H1 (cell line): ENCODE data around the gene MRPS5. TPM values are rescaled to one million over a fixed set of nuclear protein-coding genes. Genes with fewer than 3 reads are reported as not detected.

ENCODE experiments used
- CTCF ChIA-PET: fragments of 300-600 bp; sonication (Branson Sonifier 250); formaldehyde crosslinking; loops from one replicate; lab custom pipeline; 2021; ENCODE audit not compliant: partially characterized antibody; lab: Charles Lee
- POLR2A ChIA-PET: fragments of 300-600 bp; sonication (Branson Sonifier 250); formaldehyde crosslinking; loops from one replicate; lab custom pipeline; 2021; ENCODE audit warnings: inconsistent platforms; ENCODE audit not compliant: partially characterized antibody; lab: Charles Lee
- DNase-seq, 2 experiments: peaks; one replicate each; pipeline versions ENCODE4 v3.0.0 to v3.0.0-alpha.2; 2010 to 2022; ENCODE audit warnings: low spot score in 2 of 2, low read depth in 1 of 2, mixed read lengths in 1 of 2
- FAIRE-seq: peaks from 2 replicates; lab custom pipeline; 2011; peaks lifted over from hg19 to GRCh38; lab: Jason Lieb, UNC
- H2AFZ ChIP-seq: 2 replicates; pipeline ENCODE4 v1.8.1; 2012; ENCODE audit warnings: low read length, inconsistent platforms
- H2AK5ac ChIP-seq: 2 replicates; pipeline ENCODE4 v1.6.1; 2013; ENCODE audit warnings: low read depth, low read length
- H2BK120ac ChIP-seq: replicated peaks from 2 replicates; pipeline ENCODE3; 2013; ENCODE audit warnings: low read depth, low read length, inconsistent platforms
- H2BK12ac ChIP-seq: 2 replicates; pipeline ENCODE4 v1.6.1; 2013; ENCODE audit warnings: low read depth, low read length
- H2BK15ac ChIP-seq: 2 replicates; pipeline ENCODE4 v1.6.1; 2013; ENCODE audit warnings: low read length
- H2BK20ac ChIP-seq: 2 replicates; pipeline ENCODE4 v1.6.1; 2013; ENCODE audit warnings: low read length
- H2BK5ac ChIP-seq: 2 replicates; pipeline ENCODE4 v1.6.1; 2013; ENCODE audit warnings: low read depth, low read length
- H3K14ac ChIP-seq: 2 replicates; pipeline ENCODE4 v1.6.1; 2013; ENCODE audit warnings: inconsistent platforms; ENCODE audit not compliant: insufficient read length
- H3K18ac ChIP-seq: 2 replicates; pipeline ENCODE4 v1.6.1; 2013; ENCODE audit warnings: low read length; ENCODE audit errors: extremely low read depth
- H3K23ac ChIP-seq: 2 replicates; pipeline ENCODE4 v1.6.1; 2013; ENCODE audit warnings: inconsistent platforms; ENCODE audit not compliant: insufficient read length
- H3K23me2 ChIP-seq: 2 replicates; pipeline ENCODE4 v1.6.1; 2013; ENCODE audit warnings: low read depth, low read length
- H3K27ac ChIP-seq: 2 replicates; pipeline ENCODE4 v1.6.1; 2011; ENCODE audit warnings: low read depth, low read length, inconsistent platforms
- H3K27me3 ChIP-seq, 4 experiments: replicated peaks in 1 of 4; 1 replicate in 1 of 4; 2 replicates in 3 of 4; pipeline versions ENCODE4 v1.6.1 to v1.8.1; 2011 to 2013; ENCODE audit warnings: low read length in 3 of 4, mild to moderate bottlenecking in 3 of 4, inconsistent platforms in 2 of 4, mixed read lengths in 2 of 4, moderate library complexity in 1 of 4; ENCODE audit not compliant: control insufficient read depth in 3 of 4, insufficient read depth in 3 of 4; ENCODE audit errors: extremely low read depth in 1 of 4
- H3K36me3 ChIP-seq, 4 experiments: 2 replicates each; pipeline versions ENCODE4 v1.6.1 to v1.8.1; 2011 to 2013; ENCODE audit warnings: mild to moderate bottlenecking in 4 of 4, low read length in 3 of 4, moderate library complexity in 2 of 4, control low read depth in 1 of 4, inconsistent platforms in 1 of 4; ENCODE audit not compliant: insufficient read depth in 4 of 4, control insufficient read depth in 2 of 4
- H3K4ac ChIP-seq: replicated peaks from 2 replicates; pipeline ENCODE3; 2013; ENCODE audit warnings: low read length, low read depth, mixed read lengths, inconsistent platforms; ENCODE audit not compliant: insufficient read length
- H3K4me1 ChIP-seq, 4 experiments: replicated peaks in 1 of 4; 1 replicate in 1 of 4; 2 replicates in 3 of 4; pipeline versions ENCODE4 v1.6.1 to v1.8.1; 2011 to 2013; ENCODE audit warnings: low read length in 3 of 4, inconsistent platforms in 2 of 4, mixed read lengths in 1 of 4; ENCODE audit not compliant: insufficient read depth in 4 of 4, control insufficient read depth in 3 of 4
- H3K4me2 ChIP-seq, 2 experiments: 2 replicates each; pipeline versions ENCODE4 v1.6.1 to v1.8.1; 2011 to 2013; ENCODE audit warnings: low read depth in 2 of 2, low read length in 2 of 2, control low read depth in 1 of 2, inconsistent platforms in 1 of 2, mild to moderate bottlenecking in 1 of 2; ENCODE audit not compliant: insufficient read depth in 1 of 2
- H3K4me3 ChIP-seq, 4 experiments: fragments of 200-600, 300-600 bp in 1 of 4; sonication (generic), shearing (Covaris generic), sonication (Bioruptor Twin) in 1 of 4; 2 replicates each; pipeline versions ENCODE4 v1.5.1 to v1.8.1; 2011 to 2016; ENCODE audit warnings: low read length in 4 of 4, low read depth in 3 of 4, control low read depth in 2 of 4, inconsistent platforms in 2 of 4, mild to moderate bottlenecking in 2 of 4, mixed read lengths in 1 of 4, moderate library complexity in 1 of 4; ENCODE audit not compliant: insufficient read depth in 2 of 4; ENCODE audit errors: extremely low read depth in 1 of 4
- H3K56ac ChIP-seq: replicated peaks from 2 replicates; pipeline ENCODE3; 2013; ENCODE audit warnings: low read depth, mild to moderate bottlenecking, mixed read lengths, low read length, inconsistent platforms; ENCODE audit not compliant: insufficient read length
- H3K79me1 ChIP-seq: 2 replicates; pipeline ENCODE4 v1.6.1; 2013; ENCODE audit warnings: low read depth, low read length, control low read depth
- H3K79me2 ChIP-seq, 2 experiments: 2 replicates each; pipeline versions ENCODE4 v1.6.1 to v1.8.1; 2012 to 2013; ENCODE audit warnings: low read length in 2 of 2, mild to moderate bottlenecking in 2 of 2, inconsistent platforms in 1 of 2; ENCODE audit not compliant: insufficient read depth in 2 of 2, control insufficient read depth in 1 of 2
- H3K9ac ChIP-seq, 4 experiments: replicated peaks in 1 of 4; 1 replicate in 1 of 4; 2 replicates in 3 of 4; pipeline versions ENCODE4 v1.6.1 to v1.8.1; 2011 to 2013; ENCODE audit warnings: low read depth in 3 of 4, low read length in 3 of 4, control low read depth in 2 of 4, mild to moderate bottlenecking in 2 of 4, moderate library complexity in 2 of 4, inconsistent platforms in 1 of 4; ENCODE audit errors: extremely low read depth in 1 of 4
- H3K9me3 ChIP-seq, 2 experiments: 2 replicates each; pipeline versions ENCODE4 v1.6.1 to v1.8.1; 2012 to 2013; ENCODE audit warnings: mild to moderate bottlenecking in 2 of 2, moderate library complexity in 2 of 2, control low read depth in 1 of 2, inconsistent platforms in 1 of 2, low read depth in 1 of 2, low read length in 1 of 2, mixed read lengths in 1 of 2; ENCODE audit not compliant: insufficient read depth in 2 of 2
- H4K20me1 ChIP-seq, 2 experiments: replicated peaks in 1 of 2; 2 replicates each; pipeline versions ENCODE3 to v1.8.1; 2011 to 2013; ENCODE audit warnings: inconsistent platforms in 2 of 2, low read length in 2 of 2, mild to moderate bottlenecking in 1 of 2; ENCODE audit not compliant: insufficient read depth in 2 of 2, control insufficient read depth in 1 of 2
- H4K5ac ChIP-seq: 2 replicates; pipeline ENCODE4 v1.6.1; 2013; ENCODE audit warnings: low read length, low read depth, mixed read lengths, inconsistent platforms; ENCODE audit not compliant: insufficient read length
- H4K8ac ChIP-seq: 2 replicates; pipeline ENCODE4 v1.8.0; 2013; ENCODE audit warnings: mild to moderate bottlenecking, moderate library complexity, low read length, inconsistent platforms; ENCODE audit not compliant: insufficient read depth; ENCODE audit errors: extremely low read depth
- H4K91ac ChIP-seq: replicated peaks from 2 replicates; pipeline ENCODE3; 2013; ENCODE audit warnings: low read length, mixed read lengths, inconsistent platforms; ENCODE audit not compliant: insufficient read length
- WGBS, 2 experiments: shearing (Covaris generic) in 1 of 2; methylation state at CpG; one replicate each; pipeline versions ENCODE4 v1.1.6 to v1.1.7; 2013 to 2015; ENCODE audit warnings: low lambda C conversion rate in 2 of 2, mixed read lengths in 2 of 2, inconsistent platforms in 1 of 2, low coverage in 1 of 2, missing lambda C conversion rate in 1 of 2; ENCODE audit not compliant: insufficient replicate concordance in 2 of 2, insufficient coverage in 1 of 2, insufficient read length in 1 of 2; ENCODE audit errors: extremely low coverage in 1 of 2, missing lambda C conversion rate in 1 of 2; 5-methylcytosine and 5-hydroxymethylcytosine counted together
- polyA plus RNA-seq, 7 experiments: library from polyadenylated mRNA; depleted of rRNA in 3 of 7; stranded (reverse) in 5 of 7; unstranded in 2 of 7; fragments of >200 nt in 5 of 7; fragments of 200-250 nt in 2 of 7; gene quantifications; 1 replicate in 5 of 7; 2 replicates in 1 of 7; 4 replicates in 1 of 7; pipeline versions ENCODE4 v1.2.1 to v1.2.3, GENCODE V29; 2011 to 2013; ENCODE audit warnings: missing spikeins in 2 of 7, mixed read lengths in 2 of 7
- total RNA-seq: library from RNA; stranded (reverse); fragmentation: NEBNext Ultra II Directional; extraction: Animal tissue kit (Norgen Biotek cat#: 25700); gene quantifications from 2 replicates; pipeline ENCODE4 v1.2.1, GENCODE V29; 2021

MRPS5 gene
- total and polyA plus RNA-seq, 2 of the 8 experiments (the other 6 are each of a cell fraction or from before 2014, with no cell fraction given): 36.7 to 53.0 TPM

GRCh38 chr2:95058466-95058988 lies 63.1 kb downstream of the MRPS5 start:
- H3K4me2 ChIP-seq: no peak overlapping the region
- H2BK20ac ChIP-seq: no peak overlapping the region
- ChIA-PET CTCF (no interaction called here), POLR2A (no interaction called here)
- no peak overlapping the region for H4K91ac ChIP-seq
- H2AK5ac ChIP-seq: no peak overlapping the region
- H3K14ac ChIP-seq: no peak overlapping the region
- no peaks in the 10 kb centered on the region for H3K23me2 ChIP-seq
- no peak for DNase-seq
- peaks cover 0 to 3% (median 0%) of the 10 kb centered on the region in 4 experiments; a peak in 1 of 7 replicates for H3K4me1 ChIP-seq
- no peaks in the 10 kb centered on the region for H3K79me2 ChIP-seq
- no peaks in the 10 kb centered on the region for H4K20me1 ChIP-seq
- no peak overlapping the region for H3K56ac ChIP-seq
- no peak overlapping the region for H3K9ac ChIP-seq
- H3K23ac ChIP-seq: no peak overlapping the region
- H2BK12ac ChIP-seq: no peak overlapping the region
- H3K4ac ChIP-seq: no peak overlapping the region
- H2AFZ ChIP-seq: no peak overlapping the region
- H3K79me1 ChIP-seq: no peaks in the 10 kb centered on the region
- no peaks in the 10 kb centered on the region for H3K27me3 ChIP-seq
- H2BK15ac ChIP-seq: no peak overlapping the region
- no peak overlapping the region for H4K5ac ChIP-seq
- no peak overlapping the region for H2BK5ac ChIP-seq
- no peaks in the 10 kb centered on the region for H3K36me3 ChIP-seq
- H2BK120ac ChIP-seq: no peak overlapping the region
- peaks cover 70 to 89% of the 10 kb centered on the region in 2 experiments for H3K9me3 ChIP-seq
- 79% methylated on average over 9 of the region's 9 CpGs; no CpG with 5 or more reads in 1 of the 2 experiments for WGBS, 2 experiments
- FAIRE-seq: no peak
- no peak overlapping the region for H3K27ac ChIP-seq
- H3K18ac ChIP-seq: no peak overlapping the region
- no peak overlapping the region for H4K8ac ChIP-seq
- no peak overlapping the region for H3K4me3 ChIP-seq
